SU-DHL-6 (cell line): Measurements from ENCODE around the gene RABL2B.
"Not testable (repeated sequence)": the region's sequence is repeated elsewhere in the genome, so short reads cannot be mapped to it uniquely, and the experiment has no call there.

Experiments
- EZH2phosphoT487 ChIP-seq: fragments of 200-600 bp; sonication (generic), shearing (Covaris generic); conservative IDR thresholded peaks from 2 replicates; pipeline ENCODE4 v1.6.1; 2018; ENCODE audit warnings: mild to moderate bottlenecking, antibody characterized with exemption, low read length, moderate library complexity, mixed read lengths
- TF ChIP-seq, protein P1 (sequence below): fragments of 200-600 bp; sonication (generic); IDR thresholded peaks from one replicate; pipeline ENCODE4 v1.5.1; 2017; ENCODE audit warnings: antibody characterized with exemption, mild to moderate bottlenecking, low read length, moderate library complexity; ENCODE audit not compliant: insufficient read depth, poor library complexity, severe bottlenecking

DNA sequence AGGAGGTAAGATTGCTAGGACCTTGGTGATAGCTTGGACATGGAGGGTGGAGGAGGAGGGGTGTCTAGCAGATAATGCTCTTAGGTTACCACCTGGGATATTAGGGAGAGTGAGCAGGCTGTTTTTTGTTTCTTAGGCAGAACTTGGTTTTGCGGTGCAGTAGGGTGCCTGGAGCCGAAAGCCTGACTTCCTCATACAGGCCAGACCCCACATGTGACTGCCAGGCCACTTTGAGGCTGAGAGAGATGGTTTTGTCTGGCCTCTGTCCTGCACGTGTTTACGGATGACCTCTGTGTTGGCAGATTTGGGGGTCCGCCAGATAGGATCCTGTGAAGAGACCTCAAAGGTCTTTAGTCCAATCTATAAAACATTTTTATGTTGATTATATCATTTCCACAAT lies 1.9 kb upstream of the RABL2B start:
- TF ChIP-seq, protein P1, sequence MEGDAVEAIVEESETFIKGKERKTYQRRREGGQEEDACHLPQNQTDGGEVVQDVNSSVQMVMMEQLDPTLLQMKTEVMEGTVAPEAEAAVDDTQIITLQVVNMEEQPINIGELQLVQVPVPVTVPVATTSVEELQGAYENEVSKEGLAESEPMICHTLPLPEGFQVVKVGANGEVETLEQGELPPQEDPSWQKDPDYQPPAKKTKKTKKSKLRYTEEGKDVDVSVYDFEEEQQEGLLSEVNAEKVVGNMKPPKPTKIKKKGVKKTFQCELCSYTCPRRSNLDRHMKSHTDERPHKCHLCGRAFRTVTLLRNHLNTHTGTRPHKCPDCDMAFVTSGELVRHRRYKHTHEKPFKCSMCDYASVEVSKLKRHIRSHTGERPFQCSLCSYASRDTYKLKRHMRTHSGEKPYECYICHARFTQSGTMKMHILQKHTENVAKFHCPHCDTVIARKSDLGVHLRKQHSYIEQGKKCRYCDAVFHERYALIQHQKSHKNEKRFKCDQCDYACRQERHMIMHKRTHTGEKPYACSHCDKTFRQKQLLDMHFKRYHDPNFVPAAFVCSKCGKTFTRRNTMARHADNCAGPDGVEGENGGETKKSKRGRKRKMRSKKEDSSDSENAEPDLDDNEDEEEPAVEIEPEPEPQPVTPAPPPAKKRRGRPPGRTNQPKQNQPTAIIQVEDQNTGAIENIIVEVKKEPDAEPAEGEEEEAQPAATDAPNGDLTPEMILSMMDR: not testable (repeated sequence)
- not testable (repeated sequence) for TF ChIP-seq EZH2phosphoT487
